HFFc6 (cell line): ENCODE measurements around the gene AADAT. TPM values are rescaled to one million over a fixed set of nuclear protein-coding genes. Genes with fewer than 3 reads are reported as not detected.

Experiments used
- DNase-seq: peaks from one replicate; pipeline ENCODE4 v3.0.0-alpha.2; 2018
- H3K27ac Mint-ChIP-seq: 2 replicates; pipeline ENCODE4 v1.8.0; 2020; ENCODE audit warnings: mild to moderate bottlenecking, mixed read lengths
- H3K27me3 Mint-ChIP-seq: 2 replicates; pipeline ENCODE4 v1.8.0; 2021; ENCODE audit warnings: mild to moderate bottlenecking, moderate library complexity, mixed read lengths; ENCODE audit not compliant: insufficient read depth
- H3K36me3 Mint-ChIP-seq: 2 replicates; pipeline ENCODE4 v1.8.0; 2021; ENCODE audit warnings: low read depth, mixed read lengths
- H3K4me1 Mint-ChIP-seq: 2 replicates; pipeline ENCODE4 v1.8.0; 2020; ENCODE audit warnings: low read depth, mixed read lengths
- H3K4me3 Mint-ChIP-seq: 2 replicates; pipeline ENCODE4 v1.8.0; 2020; ENCODE audit warnings: mild to moderate bottlenecking, moderate library complexity, mixed read lengths
- H3K9me3 Mint-ChIP-seq: 2 replicates; pipeline ENCODE4 v1.8.0; 2020; ENCODE audit warnings: mild to moderate bottlenecking, mixed read lengths
- CTCF ChIP-seq: fragments of 200-600 bp; sonication (generic); IDR thresholded peaks from 2 replicates; pipeline ENCODE4 v1.5.0; 2021; ENCODE audit warnings: antibody characterized with exemption, mild to moderate bottlenecking
- total RNA-seq, 6 experiments: library from RNA; stranded (reverse); fragmentation: NEBNext Ultra II Directional; extraction: Animal tissue kit (Norgen Biotek cat#: 25700); gene quantifications; 2 replicates in 1 of 6; 3 replicates in 5 of 6; pipeline ENCODE4 v1.2.3, GENCODE V29; 2021

Gene AADAT
- total RNA-seq, 6 experiments from 2014 or later: 5.6 to 6.6 (median 6.0) TPM

- no peak overlapping the region for H3K27ac Mint-ChIP-seq
- H3K4me1 Mint-ChIP-seq: peaks cover 18% of the 10 kb centered on the region
- peaks cover 5% of the 10 kb centered on the region; the same call in 1 of the 2 replicates for H3K9me3 Mint-ChIP-seq
- H3K36me3 Mint-ChIP-seq: peaks cover 8% of the 10 kb centered on the region
- peak overlapping the region; percentile 73 for H3K4me3 Mint-ChIP-seq
- TF ChIP-seq CTCF: no peak
- DNase-seq: no peak
- H3K27me3 Mint-ChIP-seq: peaks cover 16% of the 10 kb centered on the region
Measured at GRCh38 chr4:170025523-170026252, 64.1 kb downstream of the AADAT start.

DNA sequence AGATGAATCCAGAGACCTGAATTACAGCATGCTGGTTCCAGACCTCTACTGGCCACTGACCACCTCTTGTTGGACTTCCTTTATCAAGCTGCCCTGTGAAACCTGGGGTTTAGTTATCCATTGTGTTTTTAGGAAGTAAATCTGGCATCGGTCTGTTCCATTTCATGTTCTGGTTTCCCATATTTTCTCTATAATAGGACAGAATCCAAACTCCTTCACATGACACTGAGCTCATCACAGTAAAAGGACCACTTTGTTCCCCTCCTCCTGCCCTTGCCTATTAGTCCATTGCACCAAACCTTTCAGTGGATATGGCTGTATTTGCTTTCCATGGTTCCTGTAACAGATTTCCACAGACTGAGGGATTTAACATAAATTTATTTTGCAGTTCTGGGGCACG, 67.5 kb downstream of the AADAT start:
- H3K4me1 Mint-ChIP-seq: peaks cover under 1% of the 10 kb centered on the region

DNA sequence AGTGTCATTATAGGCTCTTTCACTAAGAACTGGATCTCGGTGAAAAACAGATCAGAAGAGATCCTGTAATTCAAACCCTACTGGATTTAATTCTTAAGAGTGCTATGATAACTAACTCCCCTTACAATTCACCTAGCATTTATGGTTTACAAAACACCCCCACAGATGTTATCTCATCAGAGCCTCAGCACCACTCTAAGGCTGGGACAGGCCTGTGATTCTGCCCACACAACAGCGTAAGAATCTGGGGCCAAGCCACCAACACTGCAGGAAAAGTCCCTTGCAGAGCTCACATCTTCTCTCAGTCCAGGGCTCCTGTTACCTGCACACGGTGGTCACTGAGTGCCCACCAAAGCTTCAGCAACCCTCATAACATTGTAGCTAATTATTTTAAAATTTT, 72.5 kb downstream of the AADAT start:
- Mint-ChIP-seq H3K36me3 (no peaks in the 10 kb centered on the region), H3K27me3 (peaks cover 22% of the 10 kb centered on the region), H3K4me3 (no peak overlapping the region), H3K27ac (no peak overlapping the region), H3K4me1 (peaks cover 21% of the 10 kb centered on the region), H3K9me3 (no peaks in the 10 kb centered on the region)
- TF ChIP-seq CTCF: no peak
- DNase-seq: no peak

More for the DNA sequence above, 67.5 kb downstream of the AADAT start:
- Mint-ChIP-seq H3K27me3 (peaks cover 25% of the 10 kb centered on the region), H3K27ac (no peak overlapping the region), H3K9me3 (peaks cover under 1% of the 10 kb centered on the region; the same call in 1 of the 2 replicates), H3K4me3 (no peak overlapping the region), H3K36me3 (no peaks in the 10 kb centered on the region)
- TF ChIP-seq CTCF: no peak
- DNase-seq: no peak

DNA sequence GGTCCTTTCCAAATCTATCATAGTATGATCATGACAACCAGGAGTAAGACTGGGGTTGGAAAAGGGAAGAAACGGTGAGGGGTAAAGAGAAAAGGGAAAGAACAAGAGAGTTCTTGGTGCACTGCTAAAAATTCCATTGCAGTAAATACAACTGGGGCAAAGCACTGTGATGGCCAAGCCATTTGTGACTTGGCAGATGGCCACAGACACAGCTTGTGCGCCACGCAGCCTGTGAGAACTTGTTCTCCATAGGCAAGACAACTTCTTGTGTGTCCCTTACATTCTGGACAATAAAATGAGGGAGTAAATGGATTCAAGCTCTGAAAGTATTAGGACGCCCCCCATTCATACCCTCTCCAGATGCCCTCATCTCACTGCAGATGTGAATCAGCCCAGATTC, 74.5 kb downstream of the AADAT start:
- Mint-ChIP-seq H3K27ac (no peak overlapping the region), H3K9me3 (no peaks in the 10 kb centered on the region)

GRCh38 chr4:170014359-170015011, 75.3 kb downstream of the AADAT start:
- Mint-ChIP-seq H3K27ac (no peak overlapping the region), H3K9me3 (no peaks in the 10 kb centered on the region), H3K4me1 (peaks cover 21% of the 10 kb centered on the region), H3K36me3 (no peaks in the 10 kb centered on the region), H3K27me3 (peaks cover 10% of the 10 kb centered on the region; the same call in 1 of the 2 replicates), H3K4me3 (no peak overlapping the region; the same call in 1 of the 2 replicates)
- no peak for TF ChIP-seq CTCF
- no peak for DNase-seq

More for the DNA sequence above, 74.5 kb downstream of the AADAT start:
- peaks cover 21% of the 10 kb centered on the region for H3K4me1 Mint-ChIP-seq
- DNase-seq: no peak
- peaks cover 16% of the 10 kb centered on the region for H3K27me3 Mint-ChIP-seq
- H3K4me3 Mint-ChIP-seq: no peak overlapping the region
- H3K36me3 Mint-ChIP-seq: no peaks in the 10 kb centered on the region
- no peak for TF ChIP-seq CTCF
